KOPT-K1 (cell line): ENCODE data around the gene SEC16A.

Source experiments
- H3K27ac ChIP-seq: fragments of 200-600 bp; sonication (generic); 2 replicates; pipeline ENCODE4 v1.5.1; 2016; ENCODE audit warnings: antibody characterized with exemption, mild to moderate bottlenecking, low read depth, low read length; ENCODE audit not compliant: poor library complexity, severe bottlenecking
- H3K36me3 ChIP-seq: fragments of 200-600 bp; sonication (generic); 2 replicates; pipeline ENCODE4 v1.5.1; 2017; ENCODE audit warnings: antibody characterized with exemption, mild to moderate bottlenecking, low read length, moderate library complexity; ENCODE audit not compliant: insufficient read depth
- H3K9me3 ChIP-seq: fragments of 200-600 bp; sonication (generic); 2 replicates; pipeline ENCODE4 v1.5.1; 2017; ENCODE audit warnings: antibody characterized with exemption, low read length, mild to moderate bottlenecking; ENCODE audit not compliant: insufficient read depth, poor library complexity, severe bottlenecking

The SEC16A gene

GRCh38 chr9:136511670-136512592 is 29.1 kb upstream of the SEC16A start:
- Histone ChIP-seq H3K27ac (no peak overlapping the region), H3K9me3 (no peaks in the 10 kb centered on the region), H3K36me3 (peaks cover 100% of the 10 kb centered on the region)

GRCh38 chr9:136511144-136511669 is 28.4 kb upstream of the SEC16A start:
- Histone ChIP-seq H3K9me3 (no peaks in the 10 kb centered on the region), H3K36me3 (peaks cover 100% of the 10 kb centered on the region), H3K27ac (no peak overlapping the region)

GRCh38 chr9:136510561-136510960 is 27.7 kb upstream of the SEC16A start:
- Histone ChIP-seq H3K9me3 (no peaks in the 10 kb centered on the region), H3K36me3 (peaks cover 100% of the 10 kb centered on the region), H3K27ac (no peak overlapping the region)

GRCh38 chr9:136509549-136509948 is 26.7 kb upstream of the SEC16A start:
- no peaks in the 10 kb centered on the region for H3K9me3 ChIP-seq
- peaks cover 100% of the 10 kb centered on the region for H3K36me3 ChIP-seq
- H3K27ac ChIP-seq: no peak overlapping the region

- Histone ChIP-seq H3K9me3 (no peaks in the 10 kb centered on the region), H3K36me3 (peaks cover 100% of the 10 kb centered on the region), H3K27ac (no peak overlapping the region)
Observed at GRCh38 chr9:136508729-136509500, 26.1 kb upstream of the SEC16A start.

GRCh38 chr9:136507992-136508375 is 25.1 kb upstream of the SEC16A start:
- Histone ChIP-seq H3K27ac (no peak overlapping the region), H3K9me3 (no peaks in the 10 kb centered on the region), H3K36me3 (peaks cover 100% of the 10 kb centered on the region)

GRCh38 chr9:136507221-136507991 is 24.6 kb upstream of the SEC16A start:
- Histone ChIP-seq H3K36me3 (peaks cover 100% of the 10 kb centered on the region), H3K27ac (no peak overlapping the region), H3K9me3 (no peaks in the 10 kb centered on the region)

- Histone ChIP-seq H3K36me3 (peaks cover 100% of the 10 kb centered on the region), H3K9me3 (no peaks in the 10 kb centered on the region), H3K27ac (no peak overlapping the region)
Observed at GRCh38 chr9:136506425-136506824, 23.6 kb upstream of the SEC16A start.

GRCh38 chr9:136505406-136506403 is 22.9 kb upstream of the SEC16A start:
- Histone ChIP-seq H3K9me3 (no peaks in the 10 kb centered on the region), H3K27ac (no peak overlapping the region), H3K36me3 (peaks cover 100% of the 10 kb centered on the region)

- no peak overlapping the region for H3K27ac ChIP-seq
- no peaks in the 10 kb centered on the region for H3K9me3 ChIP-seq
- peaks cover 100% of the 10 kb centered on the region for H3K36me3 ChIP-seq
Observed at GRCh38 chr9:136504512-136505348, 21.9 kb upstream of the SEC16A start.

- peaks cover 100% of the 10 kb centered on the region for H3K36me3 ChIP-seq
- H3K9me3 ChIP-seq: no peaks in the 10 kb centered on the region
- H3K27ac ChIP-seq: no peak overlapping the region
Observed at GRCh38 chr9:136502940-136503550, 20.2 kb upstream of the SEC16A start.

GRCh38 chr9:136502196-136502595 is 19.4 kb upstream of the SEC16A start:
- no peaks in the 10 kb centered on the region for H3K9me3 ChIP-seq
- no peak overlapping the region for H3K27ac ChIP-seq
- peaks cover 100% of the 10 kb centered on the region for H3K36me3 ChIP-seq

- Histone ChIP-seq H3K27ac (no peak overlapping the region), H3K36me3 (peaks cover 100% of the 10 kb centered on the region), H3K9me3 (no peaks in the 10 kb centered on the region)
Observed at GRCh38 chr9:136501686-136502085, 18.8 kb upstream of the SEC16A start.
